NCI-H1694 treated with DMSO at 0.1 percent for 48 hours (cell line): ENCODE results near the gene PADI3.
A peak's percentile ranks its signal among the peaks of the same experiment; 100 is the strongest.

ENCODE experiments used
- DNase-seq: peaks from one replicate; lab custom pipeline; 2025; lab: John Stamatoyannopoulos, UW

The PADI3 gene

DNA sequence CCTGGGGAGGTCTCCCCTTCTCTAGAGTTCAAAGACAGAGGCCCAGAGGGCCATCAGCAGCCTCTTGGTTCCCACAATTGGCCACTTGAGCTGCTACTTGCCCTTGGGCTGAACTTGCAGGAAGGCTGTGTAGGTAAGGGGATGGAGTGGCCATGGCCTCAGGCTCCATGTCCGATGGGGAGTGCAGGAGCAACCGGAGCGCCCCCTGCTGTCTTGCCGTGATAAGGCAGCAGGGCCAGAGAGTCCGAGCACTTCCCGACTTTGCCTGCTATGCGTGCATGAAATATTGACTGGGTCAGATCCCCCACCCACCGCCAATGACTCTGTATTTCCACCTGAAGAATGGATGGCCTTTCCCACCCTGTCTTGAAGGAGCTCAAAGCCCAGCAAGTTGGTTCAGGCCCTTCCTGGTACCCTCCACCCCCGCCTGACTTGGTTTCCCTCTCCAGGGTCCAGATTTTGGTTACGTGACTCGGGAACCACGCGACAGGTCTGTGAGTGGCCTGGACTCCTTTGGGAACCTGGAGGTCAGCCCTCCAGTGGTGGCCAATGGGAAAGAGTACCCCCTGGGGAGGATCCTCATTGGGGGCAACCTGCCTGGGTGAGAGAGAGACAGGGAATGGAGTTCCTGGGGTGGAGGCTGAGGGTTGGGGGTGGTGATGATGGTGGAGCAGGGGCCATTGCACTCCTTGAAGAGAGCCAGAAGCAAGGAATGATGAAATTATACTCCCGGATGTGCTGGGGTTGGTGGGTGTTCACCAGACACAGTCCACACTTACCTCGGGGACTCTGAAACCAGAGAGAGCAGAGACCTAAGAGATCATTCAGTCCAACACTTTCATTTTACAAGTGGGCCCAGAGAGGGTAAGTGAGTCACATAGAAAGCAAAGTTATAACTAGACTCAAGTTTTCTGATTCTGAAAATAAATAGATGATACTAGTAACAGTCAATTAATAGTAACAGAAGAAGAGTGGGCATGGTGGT lies 25.6 kb downstream of the PADI3 start:
- DNase-seq: peak; percentile 5

DNA sequence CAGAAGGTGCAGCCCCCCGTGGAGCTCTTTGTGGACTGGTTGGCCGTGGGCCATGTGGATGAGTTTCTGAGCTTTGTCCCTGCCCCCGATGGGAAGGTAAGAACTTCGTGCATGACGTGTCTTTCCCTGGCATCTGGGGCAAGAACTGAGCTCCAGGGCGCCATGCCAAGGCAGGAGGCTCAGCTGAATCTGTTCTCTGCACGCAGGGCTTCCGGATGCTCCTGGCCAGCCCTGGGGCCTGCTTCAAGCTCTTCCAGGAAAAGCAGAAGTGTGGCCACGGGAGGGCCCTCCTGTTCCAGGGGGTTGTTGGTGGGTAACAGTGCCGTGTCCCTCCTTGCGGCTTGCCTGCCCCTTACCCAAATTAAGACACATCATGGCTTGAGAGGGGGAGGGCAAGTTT lies 27.7 kb downstream of the PADI3 start:
- DNase-seq: peak; percentile 65

DNA sequence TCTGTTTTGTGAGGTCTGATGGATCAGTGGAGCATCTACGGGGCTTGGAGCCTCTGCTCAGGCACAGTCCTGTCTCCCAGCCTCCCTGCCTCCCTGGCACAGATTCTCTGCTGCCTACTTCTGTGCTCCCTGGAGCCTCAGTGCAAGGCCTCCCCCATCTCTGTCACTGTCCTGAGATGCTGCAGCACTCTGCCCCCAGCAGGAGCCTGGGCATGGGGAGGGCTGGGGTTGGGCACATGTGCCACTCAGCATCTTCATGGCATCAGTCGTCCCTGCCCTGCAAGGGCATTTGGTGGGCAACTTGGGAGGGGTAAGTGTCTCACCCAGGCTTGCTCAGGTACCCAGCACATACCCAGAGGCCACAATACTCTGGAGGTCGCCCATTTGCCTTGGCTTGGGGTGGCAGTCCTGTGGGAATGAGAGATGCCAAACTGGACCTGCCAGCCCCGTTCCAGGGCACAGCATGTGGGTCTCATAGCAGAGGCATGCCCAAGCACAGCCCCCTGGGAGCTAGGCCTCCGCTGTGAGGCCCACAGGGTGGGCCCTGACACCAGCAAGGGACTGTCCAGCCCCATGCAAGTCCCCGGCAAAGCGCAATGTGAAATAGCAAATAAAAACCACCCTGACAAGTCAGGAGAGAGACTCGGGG lies 28.7 kb downstream of the PADI3 start:
- DNase-seq: no peak

DNA sequence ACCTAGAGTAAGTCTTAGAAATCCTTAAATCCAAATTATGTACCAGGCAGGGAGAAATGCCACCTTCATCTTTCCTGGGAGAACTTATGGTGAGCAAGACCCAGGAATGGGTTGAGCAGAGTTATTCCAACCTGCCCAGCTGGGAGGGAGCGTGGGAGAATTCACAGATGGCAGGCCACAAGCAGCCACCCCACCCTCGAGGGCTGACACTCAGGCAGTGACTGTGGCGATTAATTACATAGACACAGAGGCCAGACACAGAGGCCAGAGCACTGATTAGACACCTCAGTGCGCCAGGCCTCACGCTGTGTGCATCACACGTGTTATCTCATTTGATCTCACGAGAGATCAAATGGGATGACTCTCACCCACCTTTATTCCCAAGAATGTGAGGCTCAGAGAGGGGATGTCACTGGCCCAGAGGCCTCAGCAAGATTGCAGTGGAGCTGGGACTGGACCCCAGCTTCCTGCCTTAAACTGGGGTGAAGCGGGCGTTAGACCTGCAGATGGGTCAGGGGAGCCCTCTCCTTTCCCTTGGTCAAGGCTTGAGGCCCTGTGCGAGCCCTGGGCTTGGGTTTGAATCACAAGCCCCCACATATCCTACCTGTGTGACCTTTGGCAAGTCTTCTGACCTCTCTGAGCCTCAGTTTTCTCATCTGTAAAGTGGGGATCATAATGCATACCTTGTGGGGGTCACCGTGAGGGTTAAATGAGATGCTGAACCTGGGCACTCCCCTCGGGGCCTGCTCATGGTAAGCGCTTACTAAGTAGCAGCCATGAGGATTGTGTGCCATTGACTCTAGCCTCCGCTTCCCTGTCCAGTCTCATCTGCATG lies 30.3 kb downstream of the PADI3 start:
- no peak for DNase-seq

DNA sequence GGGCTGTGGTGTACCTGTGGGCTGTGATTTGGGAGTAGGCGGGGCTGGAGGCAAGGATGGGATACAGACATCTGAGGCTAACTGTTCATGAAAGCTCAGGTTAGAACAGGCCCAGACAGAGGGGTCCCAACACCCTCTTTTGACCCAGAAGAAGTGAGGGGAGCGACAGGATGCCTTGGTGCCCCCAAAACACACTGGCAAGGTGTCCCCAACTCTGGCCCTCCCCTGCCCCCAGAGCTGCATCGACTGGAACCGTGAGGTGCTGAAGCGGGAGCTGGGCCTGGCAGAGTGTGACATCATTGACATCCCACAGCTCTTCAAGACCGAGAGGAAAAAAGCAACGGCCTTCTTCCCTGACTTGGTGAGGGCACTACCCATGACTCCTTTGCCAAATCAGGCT lies 31.5 kb downstream of the PADI3 start:
- DNase-seq: no peak

DNA sequence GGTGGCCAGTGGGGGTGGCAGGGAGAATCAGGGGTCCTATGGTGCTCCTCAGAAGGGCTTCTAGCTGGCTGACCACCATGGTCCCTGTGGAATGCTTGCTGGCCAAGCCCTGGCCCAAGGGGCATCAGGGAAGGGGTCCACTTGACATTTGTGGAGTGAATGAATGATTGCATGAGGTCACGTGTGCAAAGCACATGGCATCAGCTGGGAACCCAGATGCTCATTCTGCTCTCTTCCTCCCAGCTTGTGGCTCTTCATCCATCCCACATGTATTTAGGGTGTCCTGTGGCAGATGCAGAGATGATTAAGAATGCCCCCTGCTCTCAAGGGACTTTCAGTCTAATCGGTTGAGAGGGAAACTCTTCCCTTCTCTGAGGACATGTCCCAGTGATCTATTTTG lies 32.0 kb downstream of the PADI3 start:
- DNase-seq: no peak

DNA sequence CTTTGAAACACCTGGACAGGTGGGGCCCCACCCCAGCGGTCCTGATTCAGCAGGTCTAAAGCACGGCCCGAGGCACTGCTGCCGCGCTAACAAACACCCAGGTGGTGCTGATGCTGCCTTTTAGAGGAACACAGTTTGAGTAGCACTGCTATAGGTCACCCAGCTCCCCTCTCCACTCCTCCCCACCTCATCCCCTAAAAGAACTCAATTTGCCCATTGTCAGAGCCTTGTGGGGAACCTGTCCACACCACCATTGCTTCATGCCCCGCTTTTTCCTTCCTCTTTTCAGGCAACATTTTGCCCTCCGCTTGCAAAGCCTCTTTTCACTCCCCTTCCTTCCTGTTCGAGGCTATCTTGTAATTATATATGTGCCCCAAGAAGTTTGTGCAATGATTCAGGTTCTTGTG lies 32.9 kb downstream of the PADI3 start:
- no peak for DNase-seq

DNA sequence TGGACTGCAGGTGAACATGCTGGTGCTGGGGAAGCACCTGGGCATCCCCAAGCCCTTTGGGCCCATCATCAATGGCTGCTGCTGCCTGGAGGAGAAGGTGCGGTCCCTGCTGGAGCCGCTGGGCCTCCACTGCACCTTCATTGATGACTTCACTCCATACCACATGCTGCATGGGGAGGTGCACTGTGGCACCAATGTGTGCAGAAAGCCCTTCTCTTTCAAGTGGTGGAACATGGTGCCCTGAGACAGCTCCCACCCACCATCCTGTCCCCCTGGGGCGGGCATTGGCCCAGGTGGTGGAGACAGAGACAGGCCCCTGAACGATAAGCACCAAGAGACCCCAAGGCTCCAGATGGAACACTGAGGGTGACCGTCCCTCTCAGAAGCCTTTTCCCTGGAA lies 33.9 kb downstream of the PADI3 start:
- no peak for DNase-seq

DNA sequence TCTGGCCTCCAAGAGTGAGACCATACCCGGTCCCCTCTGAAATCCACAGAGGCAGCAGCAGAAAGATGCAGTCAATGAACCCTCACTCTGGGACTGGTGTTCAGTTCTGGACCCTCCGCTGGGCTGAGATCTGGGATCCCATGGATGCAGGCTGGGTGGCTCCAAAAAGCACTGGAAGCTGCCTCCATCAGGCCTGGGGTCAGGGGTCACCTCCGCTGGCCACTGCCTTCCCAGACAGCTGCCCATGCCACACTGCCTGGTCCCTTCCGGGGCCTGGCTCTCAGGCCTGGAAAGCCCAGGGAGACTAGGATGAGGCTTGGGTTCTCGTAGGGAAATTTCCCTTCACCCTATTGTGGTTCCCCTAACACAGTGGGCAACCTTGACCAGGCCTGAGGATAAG lies 37.7 kb downstream of the PADI3 start:
- no peak for DNase-seq

DNA sequence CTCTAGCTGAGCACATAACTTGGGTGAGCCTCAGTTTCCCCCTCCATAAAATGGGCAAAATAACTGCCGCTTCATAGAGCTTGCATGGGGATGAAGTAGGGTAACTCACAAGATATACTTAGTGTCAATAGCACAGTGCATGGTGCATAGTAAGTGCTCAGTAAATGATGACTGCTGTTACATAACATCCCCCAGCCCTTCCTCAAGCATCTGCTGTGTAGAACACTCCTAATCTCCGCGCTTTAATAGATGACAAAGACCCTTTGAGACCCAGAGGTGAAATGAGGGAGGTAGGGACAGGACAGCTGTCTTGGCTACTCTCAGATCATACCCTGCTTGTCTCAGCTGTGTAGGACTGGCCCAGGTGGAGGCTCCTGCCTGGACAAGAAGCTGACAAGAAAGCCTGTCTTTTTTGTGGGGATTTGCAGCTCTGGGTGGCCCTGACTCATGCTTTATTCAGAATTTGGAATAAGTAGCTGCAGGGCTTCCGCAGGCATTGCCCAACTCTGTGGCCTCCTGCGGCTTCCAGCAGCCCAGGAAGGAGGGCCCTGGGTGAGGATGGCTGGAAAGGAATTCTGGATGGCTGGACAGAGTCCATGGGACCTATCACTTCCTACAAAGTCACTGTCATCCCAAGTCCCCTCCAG lies 38.4 kb downstream of the PADI3 start:
- no peak for DNase-seq

DNA sequence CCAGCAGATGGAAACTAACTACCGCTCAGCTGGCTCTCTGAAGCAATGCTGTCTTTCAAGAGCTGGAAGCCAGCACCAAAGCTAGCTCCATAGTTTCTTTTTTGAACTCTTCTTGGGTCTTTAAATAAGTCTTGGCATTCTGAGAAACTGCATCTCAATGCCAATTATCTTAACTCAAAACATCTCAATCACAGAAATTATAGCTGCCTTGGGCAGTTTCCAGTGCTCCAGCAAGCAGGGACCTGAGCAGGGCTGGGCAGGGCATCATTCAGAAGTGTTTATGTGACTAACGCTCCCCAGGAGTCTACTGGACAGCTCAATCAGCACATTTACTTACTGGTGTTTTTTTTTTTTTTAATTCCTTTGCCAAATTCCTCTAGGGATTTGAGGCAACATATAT lies 40.8 kb downstream of the PADI3 start:
- DNase-seq: no peak

DNA sequence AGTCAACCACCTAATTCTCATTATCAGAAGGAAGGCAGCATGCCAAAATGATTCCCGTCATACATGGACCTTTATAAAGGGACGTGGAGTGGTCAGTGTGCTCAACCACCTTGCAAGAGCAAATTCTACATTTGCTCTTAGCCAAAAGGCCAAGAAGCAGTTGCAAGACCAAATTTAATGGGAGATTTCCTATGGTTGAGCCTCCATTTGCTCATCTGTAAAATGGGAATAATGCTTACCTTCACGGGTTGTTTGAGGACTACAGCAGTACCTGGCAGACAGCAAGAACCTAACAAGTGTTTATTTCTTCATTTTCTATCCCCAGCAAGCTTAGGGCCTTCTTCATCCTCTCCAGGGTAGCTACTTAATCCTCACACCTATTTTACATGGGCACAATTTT lies 41.7 kb downstream of the PADI3 start:
- DNase-seq: no peak

DNA sequence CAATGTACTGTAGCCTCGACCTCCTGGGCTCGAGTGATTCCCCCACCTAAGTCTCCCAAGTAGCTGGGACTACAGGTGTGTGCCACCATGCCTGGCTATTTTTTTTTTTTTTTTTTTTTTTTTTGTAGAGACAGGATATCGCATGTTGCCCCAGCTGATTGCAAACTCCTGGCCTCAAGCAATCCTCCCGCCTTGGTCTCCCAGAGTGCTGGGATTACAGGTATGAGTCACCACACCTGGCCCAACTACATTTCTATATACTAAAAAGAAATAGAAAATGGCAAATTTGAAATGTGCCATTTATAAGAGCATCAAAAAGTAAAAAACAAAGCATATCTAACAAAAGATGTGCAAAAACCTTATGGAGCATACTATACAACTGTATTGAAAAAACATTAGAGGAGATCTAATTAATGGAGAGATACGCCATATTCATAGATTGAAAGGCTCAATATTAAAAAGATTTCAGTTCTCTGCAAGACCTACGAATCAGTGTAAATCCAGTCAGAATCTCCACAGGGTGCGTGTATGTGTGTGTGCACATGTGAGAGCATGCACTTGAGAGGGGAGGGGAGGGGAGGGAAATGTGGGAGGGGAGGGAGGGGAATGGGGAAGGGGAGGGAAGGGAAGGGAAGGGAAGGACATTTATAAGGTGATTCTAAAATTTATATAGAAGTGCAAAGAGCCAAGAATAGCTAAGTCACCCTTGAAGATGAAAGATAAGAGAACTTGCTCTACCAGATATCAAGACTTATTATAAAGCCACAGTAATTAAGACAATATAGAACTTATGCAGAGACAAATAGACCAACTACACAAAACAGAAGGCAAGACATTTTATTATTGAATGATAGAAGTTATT lies 43.6 kb downstream of the PADI3 start:
- DNase-seq: no peak

DNA sequence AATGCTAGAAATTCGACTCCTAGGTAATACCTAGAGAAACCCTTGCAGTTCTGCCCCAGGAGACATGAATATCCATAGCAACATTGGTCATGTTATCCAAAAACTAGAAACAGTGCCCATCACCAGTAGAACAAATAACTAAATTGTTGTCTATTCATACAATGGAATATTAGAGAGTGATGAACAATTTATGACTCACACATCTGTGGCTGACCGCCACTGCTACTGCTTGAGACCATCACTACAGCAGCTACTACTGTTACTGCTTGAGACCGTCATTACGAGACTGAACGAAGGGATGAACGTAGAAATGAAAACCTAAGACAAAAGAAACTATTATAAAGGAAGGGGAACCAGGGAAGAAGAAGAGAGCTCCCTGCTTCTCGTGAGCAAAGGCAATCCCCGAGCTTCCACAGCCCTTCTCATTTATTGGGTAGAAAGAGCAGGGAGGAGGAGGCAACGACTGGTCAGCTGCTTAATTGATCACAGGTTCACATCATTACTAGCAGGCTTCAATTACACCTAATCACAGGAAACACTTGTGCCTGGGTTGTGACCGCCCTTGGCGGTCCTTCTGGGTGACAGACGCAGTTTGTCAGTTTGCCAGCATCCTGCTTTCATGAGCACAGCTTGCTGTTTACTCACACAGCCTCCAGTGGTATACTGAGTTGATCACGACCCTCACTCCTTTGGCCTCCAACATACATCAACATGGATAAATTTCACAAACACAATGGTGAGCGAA lies 45.0 kb downstream of the PADI3 start:
- DNase-seq: no peak

DNA sequence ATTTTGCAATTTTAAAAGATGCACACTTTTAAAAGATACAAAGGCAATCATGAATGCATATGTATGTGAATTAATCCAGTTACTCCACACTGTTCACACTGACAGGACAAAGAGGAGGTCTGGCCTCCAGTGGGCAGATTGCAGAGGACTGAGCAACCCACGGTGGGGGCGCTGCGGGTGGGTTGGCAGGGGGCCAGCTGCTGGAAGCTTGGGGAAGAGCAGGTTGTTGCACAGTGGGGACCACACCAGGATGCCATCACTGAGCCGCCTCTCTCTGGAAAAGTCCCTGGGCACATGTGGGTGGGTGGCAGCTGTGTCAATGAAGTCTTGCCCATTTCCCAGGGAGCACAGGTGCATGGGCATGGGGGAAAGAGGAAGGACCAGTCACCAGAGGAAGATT lies 46.4 kb downstream of the PADI3 start:
- DNase-seq: no peak

DNA sequence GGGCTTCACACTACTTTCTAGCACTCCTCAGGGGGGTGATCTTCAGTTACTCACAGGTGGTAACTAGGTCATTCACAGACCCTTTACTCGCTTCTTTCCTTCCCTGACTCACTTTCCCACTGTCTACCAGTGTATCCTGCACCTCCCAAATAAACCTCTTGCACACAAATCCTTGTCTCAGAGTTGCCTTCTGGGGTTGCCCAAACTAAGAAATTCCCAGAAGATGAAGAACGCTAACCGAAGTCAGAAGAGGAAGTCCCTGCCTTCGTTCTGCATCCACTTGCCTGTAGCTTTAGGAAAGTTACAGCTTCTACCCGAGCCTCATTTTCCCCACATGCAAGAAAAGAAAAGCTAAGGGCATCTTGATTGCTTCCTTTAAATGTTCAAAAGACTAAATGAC lies 47.2 kb downstream of the PADI3 start:
- DNase-seq: no peak

DNA sequence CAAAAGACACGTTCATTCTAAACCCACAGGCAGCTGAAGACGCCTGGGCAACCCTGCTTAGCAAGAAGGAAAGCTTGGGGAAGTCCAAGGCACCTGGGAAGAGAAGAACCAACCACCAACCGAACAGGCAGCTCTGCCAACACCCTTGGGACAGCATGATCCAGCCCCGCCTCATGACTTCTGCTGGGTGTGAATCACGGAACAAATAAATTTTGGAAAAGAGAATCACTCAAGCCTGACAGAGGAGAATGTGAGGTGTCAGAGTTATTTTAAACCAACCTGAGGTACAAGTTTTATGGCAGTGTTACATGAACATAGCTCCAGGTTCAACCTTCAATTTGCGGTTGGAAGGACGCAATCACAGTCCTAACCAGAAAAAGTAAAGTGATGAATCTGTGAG lies 49.1 kb downstream of the PADI3 start:
- DNase-seq: no peak

DNA sequence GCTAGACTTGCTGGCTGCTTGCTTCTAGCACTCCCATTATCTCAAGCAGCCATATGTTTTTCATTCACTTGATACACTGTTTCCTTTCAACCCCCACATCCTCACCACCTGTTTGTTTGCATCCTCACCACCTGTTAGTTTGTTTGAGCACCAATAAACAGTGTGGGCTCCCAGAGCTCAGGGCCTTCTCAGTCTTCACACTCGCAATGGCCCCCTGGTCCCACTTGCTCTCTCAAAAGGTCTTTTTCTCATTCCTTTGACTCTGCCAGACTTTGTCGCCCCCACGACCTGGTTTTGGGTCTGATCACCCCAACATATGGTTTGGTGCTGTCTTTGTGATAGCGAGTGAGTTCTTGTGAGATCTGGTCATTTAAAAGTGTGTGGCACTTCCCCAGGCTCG lies 52.9 kb downstream of the PADI3 start:
- DNase-seq: peak; percentile 79

DNA sequence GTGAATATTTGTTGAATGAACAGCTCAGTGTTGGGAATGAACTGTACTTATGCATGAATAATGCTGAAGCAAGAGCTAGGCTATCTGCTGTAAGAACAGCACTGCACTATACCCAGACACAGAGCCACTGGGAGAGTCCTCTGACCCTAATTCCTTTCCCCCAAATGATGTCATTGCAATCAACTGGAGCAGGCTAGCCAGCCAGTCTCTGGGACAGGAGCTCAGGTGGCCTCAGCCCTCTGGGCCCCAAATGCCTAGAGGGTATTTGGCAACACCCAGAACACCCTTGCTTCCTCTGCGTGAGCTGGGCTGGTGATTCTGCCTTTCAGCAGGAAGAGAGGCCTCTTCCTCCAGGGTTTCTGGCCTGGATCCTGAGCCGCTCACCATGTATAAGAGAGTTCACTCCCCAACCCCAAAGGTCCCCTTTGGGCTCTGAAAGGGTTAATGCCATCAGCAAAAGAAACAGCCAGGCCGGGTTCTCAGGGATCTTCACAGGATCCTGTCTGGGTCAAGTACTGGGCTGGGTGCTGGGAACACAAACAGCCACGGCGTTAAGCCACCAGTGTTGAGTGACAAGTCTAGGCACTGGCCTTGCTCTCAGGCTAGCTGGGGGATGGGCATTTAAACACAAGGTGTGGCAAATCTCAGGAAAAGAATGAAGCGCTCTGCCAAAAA lies 55.4 kb downstream of the PADI3 start:
- peak; percentile 86 for DNase-seq

DNA sequence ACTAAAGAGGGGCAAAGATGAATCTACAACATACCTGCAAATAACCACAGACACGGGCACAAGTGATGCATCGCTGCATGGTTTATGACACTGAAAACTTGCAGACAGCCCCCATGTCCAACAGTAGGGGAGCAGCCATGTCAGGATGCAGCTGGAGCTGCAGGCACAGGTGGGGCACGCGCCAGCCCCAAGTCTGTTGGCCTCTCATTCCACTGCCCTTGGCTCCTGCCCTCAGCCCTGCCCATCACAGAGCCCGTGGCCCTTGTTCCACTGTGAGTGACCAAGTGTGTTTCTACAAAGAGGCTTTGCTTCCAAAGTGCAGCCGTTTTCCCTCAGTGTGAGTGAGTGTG lies 55.9 kb downstream of the PADI3 start:
- no peak for DNase-seq
